HTR-8/SVneo (cell line): ENCODE results near the gene FAM78B.

Experiments
- DNase-seq: peaks from one replicate; pipeline ENCODE4 v3.0.0; 2011; ENCODE audit warnings: low spot score, mixed read lengths; ENCODE audit not compliant: insufficient read length
- FAIRE-seq: peaks from 2 replicates; lab custom pipeline; 2011; peaks lifted over from hg19 to GRCh38; lab: Jason Lieb, UNC

FAM78B gene

DNA sequence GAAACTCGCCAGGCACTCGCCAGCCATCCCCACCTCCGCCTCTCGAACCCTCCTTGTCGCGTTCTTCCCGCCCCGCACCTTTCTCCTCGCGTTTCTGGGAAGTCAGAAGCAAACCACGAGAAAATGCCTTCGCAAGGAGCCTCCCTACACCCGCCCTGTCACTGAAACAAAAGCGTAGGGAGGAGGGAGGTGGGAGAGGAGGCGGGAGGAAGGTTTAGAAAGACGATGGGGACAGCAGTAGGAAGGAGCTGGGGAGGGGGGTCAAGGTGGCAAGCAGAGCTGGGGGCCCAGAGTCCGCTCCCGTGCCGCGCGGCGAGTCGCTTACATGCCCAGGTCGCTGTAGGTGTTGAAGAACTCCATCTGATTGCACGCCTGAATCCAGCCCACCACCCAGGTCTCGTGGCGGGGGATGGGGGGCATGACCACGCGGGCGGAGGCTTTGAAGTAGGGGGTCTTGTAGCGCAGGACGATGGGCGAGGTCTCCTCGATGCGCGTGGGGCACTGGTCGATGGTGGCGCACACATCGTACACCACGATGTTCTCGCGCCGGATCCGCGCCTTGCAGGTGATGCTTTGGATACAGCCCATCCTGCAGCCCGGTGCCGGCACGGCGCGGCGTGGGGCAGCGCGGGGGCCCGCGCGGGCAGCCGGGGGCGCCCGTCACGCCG lies 1.0 kb downstream of the FAM78B start:
- DNase-seq: no peak
- no peak for FAIRE-seq

DNA sequence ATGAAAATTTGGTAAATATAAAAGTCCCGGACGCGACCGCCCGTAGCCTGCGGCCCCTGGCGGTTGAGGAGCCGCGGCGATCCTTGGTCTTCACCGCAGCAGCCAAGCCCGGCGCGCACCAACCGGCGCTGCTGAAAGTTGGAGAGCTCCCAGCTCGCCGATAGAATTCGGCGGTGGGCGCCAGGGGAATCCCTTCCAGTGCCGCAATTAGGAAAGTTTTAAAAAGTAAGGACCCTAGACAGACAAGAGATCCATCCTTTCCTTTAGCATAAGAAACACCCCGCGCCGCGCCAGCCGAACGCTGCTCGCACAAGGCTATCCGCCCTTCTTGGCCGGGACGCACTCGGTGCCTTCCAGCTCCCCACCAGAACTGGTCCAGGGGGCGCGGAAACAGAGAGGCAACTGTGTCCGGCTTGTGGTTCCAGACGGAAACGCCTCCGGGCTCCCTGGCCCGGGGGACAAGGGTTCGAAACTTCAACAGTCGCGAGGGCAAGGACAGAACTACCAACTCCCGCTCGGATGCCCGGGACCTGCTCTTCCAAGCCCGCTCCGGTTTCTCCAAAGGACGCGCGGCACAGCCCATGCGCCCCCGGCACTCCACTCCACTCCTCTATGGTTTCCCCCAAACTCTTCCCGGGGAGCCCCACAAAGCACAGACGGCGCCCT lies 1.7 kb downstream of the FAM78B start:
- no peak for FAIRE-seq
- DNase-seq: no peak

DNA sequence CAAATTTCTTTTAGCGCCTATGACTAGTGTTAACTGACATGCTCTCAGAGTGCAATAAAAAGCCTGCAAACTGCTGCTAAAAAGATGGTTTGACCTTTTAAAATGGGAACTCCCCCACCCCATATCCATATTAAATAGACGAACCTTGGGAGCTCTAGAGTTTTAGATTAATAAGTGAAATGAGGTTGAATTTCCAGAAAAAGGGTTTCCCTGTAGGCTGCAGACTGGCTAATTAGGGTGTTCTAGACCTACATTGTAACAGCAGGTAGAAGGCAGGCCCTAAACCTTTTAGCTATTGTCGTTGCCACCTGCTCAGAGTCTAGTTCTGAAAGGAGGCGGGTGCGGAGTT lies 2.2 kb downstream of the FAM78B start:
- FAIRE-seq: no peak
- no peak for DNase-seq

DNA sequence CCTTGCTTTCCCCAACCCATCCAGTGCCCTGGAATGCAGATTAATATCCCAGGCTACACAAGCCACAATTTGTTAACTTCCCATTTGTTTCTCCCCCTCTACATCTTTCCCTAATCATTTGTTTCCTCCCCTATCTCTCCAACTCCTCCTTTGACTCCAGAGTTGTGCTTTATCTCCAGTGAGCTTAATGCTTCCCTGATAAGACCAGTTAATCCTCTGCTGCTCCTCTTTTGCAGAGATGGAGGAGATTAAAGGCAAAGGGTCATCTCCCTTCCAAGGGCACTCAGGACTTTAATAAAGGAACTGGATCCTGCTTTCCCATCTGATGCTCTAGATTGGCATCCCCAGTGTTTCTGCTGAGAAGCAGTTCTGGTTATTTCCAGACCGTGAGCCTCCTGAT lies 7.1 kb downstream of the FAM78B start:
- FAIRE-seq: no peak
- no peak for DNase-seq

DNA sequence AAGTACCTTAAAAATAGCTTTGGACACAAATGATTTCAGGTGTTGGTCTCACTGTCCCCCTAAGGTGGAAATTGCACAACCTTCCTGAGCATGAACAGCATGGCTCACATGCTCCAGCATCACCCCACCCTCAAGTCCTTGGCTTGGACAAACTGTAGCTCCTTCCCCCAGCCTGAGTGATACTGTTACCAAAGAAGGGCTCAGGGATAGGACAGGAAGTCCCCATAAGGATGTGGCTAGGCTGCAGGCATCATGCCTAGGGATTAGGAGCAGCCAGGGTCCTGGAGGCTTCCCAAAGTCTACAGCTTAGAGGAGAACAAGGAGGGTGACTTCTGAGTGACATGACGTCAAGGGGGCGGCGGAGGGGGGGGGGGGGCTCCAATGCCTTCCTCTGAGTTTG lies 10.1 kb downstream of the FAM78B start:
- FAIRE-seq (no peak), DNase-seq (no peak)

DNA sequence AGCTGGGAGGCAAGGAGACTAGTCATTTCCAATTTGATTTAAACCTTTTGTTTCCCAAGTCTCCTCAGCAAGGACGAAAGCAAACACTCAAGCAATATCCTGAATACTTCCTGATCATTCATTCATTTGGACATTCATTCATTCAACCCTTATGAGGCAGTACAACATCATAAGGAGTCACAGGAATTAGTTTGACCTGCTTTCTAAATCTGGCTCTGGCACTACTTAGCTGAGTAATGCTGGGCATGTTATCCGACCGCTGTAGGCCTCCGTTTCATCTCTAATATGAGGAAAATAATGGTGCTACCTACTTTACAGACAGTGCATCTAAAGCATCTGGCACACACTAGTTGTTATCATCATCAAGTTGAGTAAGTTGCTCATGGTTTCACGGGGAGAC lies 11.7 kb downstream of the FAM78B start:
- no peak for FAIRE-seq
- DNase-seq: no peak

DNA sequence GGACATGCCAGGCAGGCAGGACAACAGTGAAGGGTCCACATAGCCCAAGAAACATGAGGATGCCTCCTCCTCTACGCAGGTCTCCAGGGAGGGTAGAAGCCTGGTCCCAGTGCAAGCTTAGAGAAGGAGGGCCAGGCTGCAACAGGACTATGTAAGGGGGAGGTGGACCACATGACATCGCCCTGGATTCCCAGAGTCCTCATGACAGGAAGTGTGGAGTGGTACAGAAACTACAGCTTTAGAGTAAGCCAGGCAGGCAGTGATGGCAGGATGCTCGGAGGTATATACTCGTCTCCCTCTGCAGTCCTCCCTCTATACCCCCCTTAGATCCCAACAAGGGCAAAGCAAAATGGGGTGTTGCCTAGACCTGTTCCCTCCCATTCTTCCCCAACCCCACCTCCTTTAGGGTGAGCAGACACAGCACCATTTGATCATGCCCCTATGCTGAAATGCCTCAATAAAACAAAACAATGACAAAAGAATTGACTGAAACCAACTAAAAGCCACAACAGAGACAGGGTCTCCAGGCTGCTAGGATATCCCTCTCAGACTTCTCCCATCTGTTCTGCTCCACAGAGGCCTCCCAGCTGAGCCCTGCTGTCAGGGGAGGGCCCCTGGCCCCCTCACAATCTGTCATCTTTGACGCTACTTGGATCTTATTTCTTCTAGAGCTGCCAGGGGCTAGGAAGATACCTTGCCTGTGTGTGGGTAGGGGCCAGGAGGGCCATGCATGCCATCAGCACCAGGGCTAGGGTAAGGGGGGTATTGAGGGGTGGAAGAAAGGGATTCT lies 13.1 kb downstream of the FAM78B start:
- FAIRE-seq: no peak
- DNase-seq: no peak

DNA sequence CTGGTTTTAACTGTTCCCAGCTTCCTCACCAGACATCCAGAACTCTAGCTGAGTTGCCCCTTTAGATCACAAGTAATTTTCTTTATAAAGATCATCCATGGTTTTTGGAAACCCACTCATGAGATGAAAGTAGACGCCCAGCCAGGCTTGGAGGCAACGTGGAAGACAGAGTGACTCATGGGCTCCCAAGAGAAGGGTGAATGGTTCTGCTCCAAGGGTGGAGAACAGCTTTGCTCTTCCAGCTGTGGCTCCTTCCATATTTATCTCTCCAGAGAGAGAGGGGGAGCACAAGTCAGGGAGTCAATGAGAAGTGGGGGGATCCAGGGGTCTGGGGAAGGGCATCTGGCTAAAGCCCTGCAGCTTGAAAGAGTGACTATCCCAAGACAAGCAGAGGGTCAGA lies 13.8 kb downstream of the FAM78B start:
- DNase-seq (no peak), FAIRE-seq (no peak)

DNA sequence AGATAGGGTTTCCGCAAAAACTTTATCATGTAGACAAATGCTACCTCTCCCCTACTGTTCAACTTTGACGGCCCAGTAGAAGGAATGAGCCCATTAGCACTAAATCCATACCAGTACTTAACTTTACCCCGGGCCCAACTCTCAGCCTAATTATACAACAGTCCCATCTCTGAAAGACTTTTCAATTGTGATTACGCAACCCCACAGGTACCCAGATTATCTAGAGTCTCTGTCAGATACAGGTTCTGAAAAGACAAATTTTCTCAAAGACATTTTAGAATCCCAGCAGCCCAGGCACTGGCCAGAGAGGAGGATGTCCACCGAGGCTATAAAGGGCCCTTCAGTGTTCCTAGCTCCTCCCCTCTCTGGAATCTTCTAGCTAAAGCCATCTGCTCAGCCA lies 15.0 kb downstream of the FAM78B start:
- no peak for FAIRE-seq
- DNase-seq: no peak

DNA sequence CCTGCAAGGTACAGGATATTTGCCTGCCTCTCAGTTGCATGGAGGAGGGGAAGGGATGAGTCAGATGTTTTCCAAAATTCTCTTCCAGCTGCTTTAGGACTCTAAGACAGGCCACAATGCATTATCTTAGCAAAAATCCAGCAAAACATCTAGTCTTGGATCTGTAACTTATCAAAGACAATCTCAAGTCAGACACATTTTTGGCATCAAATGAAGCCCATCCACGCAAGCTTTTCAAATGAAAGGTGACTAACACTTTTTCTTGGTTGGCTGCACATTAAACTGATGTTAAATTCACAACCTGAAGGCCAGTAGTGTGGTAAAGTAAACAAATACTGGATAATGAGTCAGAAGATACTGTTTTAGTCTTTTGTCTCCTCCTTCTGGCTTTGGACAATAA lies 21.3 kb downstream of the FAM78B start:
- FAIRE-seq: no peak

DNA sequence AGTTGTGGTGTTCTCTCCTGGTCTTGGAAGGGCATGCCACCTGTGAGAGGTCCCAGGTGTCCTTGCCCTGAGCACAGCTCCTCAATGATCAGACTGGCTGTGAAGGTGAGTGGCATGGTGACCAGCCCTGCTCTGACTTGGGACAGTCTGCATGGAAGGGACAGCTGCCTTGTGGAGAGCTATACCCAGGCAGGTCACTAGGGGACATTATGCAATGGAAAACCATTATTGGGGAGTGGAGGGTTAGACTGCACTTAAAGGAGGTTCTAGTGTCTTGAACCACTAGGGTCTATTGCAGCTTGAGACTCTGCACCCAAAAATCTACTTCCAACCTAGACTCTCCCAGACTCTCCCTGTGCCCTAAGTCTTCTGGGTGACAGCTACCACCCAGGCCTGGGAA lies 24.8 kb downstream of the FAM78B start:
- DNase-seq (no peak), FAIRE-seq (no peak)

More for the DNA sequence above, 21.3 kb downstream of the FAM78B start:
- no peak for DNase-seq

DNA sequence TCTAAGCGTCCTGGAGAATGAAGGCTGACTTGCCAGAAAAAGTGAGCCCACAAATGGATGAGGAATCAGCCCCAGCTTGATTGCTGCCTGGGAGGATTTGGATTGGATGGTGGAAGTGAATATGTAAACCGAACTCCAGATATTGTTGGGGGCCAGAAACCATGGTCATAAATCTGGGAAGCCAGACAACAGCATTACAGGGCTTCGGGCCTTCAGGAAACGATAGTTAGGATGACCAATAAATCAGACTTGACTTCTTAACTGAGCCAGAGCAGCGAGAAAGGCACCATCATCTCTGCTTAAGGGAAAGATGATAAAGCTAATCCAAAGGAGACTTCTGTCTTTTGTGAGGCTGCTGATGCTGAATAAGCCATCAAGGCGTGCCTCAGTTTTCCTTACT lies 26.6 kb downstream of the FAM78B start:
- no peak for DNase-seq
- no peak for FAIRE-seq

DNA sequence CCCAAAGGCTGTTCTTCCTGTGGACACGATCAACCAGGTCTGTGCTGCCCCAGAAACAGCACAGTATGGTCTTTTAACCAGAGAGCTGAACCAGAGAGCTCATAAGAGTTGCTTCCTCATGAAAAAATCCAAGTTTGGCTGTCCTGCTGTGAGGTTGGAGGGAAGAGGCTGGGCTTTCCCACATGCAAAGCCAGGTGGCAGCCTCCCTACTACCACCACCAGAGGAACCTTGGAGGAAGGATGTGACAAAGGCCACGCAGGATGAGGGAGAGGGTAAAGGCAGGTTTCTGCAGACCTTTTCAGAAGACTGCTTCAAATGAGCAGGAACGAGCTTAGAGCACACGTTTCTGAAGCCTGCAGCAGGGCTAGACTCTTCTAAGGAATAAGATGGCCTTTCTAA lies 27.1 kb downstream of the FAM78B start:
- no peak for DNase-seq
- no peak for FAIRE-seq

DNA sequence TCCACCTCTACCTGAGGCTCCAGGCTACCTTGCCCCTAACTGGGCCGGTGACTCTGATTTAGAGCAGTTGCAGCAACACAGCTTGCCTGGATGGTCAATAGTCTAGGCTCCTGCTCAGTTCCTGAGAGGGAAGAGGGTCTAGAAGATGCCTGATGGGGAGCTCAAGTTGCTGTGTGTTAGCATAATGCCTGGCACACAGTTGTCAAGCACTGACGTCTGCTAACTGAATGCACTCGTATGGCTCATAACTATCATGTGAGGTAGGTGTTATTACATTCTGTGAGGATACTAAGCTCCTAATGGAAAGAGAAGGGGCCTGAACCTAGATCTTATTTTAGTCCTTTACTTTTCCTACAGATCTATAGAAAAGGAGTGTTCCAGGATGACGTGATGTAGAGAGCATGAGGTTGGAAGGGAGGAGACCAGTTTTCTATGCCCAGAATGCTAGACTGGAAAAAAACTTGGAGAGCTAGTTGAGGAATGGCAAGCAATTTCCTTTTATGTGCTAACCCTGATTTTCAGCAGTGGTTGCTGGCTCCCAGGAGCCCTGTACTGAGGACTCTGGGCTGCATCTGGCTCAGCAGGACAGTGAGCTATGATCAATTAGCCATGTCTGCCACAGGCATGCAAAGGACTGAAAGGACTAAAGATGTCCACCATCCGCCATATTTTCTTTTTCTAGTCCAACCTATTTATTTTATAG lies 30.0 kb downstream of the FAM78B start:
- no peak for DNase-seq
- no peak for FAIRE-seq

DNA sequence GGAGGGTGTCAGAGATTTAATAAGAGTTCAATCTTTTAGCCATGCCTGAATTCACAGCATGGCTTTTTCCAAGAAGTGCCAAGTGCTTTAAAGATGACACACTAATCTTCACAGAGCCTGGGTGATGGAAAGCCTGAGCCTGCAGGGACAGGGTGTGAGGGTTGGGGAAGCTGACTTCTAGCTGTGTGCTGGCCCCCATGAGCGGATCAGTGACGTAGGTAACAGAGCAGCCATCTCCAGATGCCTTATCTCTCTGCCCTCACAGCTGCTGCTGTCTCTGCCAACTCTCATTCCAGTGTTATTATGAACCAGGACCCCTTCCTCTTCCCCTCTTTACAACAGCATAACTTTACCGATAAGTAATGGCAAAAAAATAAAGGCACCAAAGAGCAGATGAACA lies 30.6 kb downstream of the FAM78B start:
- FAIRE-seq: no peak
- no peak for DNase-seq

DNA sequence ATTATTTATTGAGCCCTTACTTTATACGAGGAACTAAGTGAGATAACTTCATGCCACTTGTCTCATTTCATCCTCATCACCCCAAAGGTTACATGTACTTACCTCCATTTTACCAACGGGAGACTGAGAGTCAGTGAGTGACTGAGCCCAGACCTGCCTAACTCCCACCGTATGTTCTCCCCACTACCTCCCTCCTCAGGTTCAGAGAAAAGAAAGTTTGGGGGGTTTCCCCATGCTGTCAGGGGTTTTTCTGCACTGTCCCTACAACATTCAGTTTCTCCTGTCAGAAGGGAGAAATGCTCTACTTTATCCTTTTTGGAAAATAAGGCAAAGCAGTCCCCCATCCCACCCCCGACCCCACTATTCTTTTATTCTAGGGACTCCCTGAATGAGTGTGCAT lies 32.9 kb downstream of the FAM78B start:
- DNase-seq (no peak), FAIRE-seq (no peak)

DNA sequence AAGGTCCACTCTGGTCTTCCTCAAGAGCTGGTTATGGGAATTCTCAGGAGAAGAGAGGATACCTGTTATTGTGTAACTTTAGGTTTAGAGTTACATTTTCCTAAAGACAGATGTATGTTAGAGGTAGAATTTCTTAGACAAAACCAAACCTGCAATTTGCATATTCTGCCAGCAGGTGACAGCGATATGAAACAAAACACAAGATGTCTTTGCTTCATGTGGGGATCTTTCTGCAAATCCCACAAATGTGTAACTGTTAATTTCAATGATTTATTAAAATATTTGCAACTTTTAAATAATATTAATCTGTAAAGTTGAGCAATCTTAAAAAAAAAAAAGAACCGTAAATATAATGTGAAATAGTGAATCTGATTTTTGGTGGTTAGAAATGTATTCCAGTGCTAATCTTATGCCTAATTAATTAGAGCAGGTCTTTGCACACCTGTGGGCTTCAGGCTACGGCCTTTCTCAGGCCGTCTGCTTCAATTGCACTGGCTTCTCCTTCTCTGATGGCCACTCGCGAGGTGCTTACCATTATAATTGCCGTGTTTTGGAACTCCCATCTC lies 33.4 kb downstream of the FAM78B start:
- no peak for FAIRE-seq
- DNase-seq: no peak

DNA sequence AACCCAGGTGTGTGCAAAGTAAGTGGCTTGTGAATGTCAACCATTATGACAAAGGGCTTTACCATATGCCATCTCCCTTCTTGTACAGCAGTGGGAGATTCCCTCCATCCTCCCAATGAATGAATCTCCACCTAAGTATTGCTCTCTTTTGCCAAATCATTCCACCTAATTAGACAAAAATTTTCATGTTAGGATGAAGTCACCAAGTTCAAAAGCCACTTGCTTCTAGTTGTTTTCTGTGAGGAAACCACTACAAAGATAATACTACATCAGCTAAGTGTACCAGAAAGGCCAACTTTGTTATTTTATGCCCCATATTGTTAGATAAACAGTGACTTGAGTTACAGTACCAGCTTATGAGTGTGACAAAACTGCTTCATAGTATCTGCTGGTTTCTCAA lies 34.3 kb downstream of the FAM78B start:
- FAIRE-seq: no peak
- DNase-seq: no peak

DNA sequence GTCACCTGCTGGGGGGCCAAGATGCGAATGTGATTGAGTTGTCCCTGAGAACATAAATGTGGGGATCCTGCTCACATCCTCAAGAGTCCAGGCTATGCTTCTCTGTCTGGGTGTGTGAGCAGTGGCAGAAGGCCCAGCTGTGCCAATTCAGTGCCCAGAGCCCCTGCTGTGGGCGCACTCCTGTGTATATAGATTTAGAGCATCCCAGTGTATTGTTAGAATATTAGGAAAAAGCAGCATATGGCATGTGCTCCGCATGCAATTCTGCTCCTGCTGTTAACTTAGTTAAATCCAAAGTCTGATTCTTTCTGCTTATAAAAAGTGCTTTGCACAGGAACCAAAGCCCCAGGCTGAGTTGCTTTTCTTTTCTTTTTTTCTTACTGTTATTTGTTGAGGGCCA lies 37.8 kb downstream of the FAM78B start:
- DNase-seq: no peak
- FAIRE-seq: no peak

DNA sequence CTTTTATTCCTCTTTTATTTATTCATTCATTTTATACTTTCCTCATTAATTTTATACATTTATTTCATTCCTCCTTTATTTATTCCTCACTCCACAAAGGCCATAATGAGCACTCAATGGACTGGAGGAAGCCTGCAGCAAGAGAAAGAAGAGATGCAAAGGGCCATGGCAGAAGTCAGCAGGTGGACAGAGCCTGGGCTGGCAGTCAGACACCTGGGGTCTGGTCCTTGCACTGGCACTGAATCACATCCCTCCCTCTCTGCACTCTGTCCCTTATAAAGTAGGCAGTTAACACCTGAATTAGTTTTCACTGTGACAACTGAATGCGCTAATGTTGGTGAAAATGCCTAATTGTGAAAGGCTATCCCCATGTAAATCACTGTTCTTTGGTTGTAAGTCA lies 38.6 kb downstream of the FAM78B start:
- DNase-seq (no peak), FAIRE-seq (no peak)

DNA sequence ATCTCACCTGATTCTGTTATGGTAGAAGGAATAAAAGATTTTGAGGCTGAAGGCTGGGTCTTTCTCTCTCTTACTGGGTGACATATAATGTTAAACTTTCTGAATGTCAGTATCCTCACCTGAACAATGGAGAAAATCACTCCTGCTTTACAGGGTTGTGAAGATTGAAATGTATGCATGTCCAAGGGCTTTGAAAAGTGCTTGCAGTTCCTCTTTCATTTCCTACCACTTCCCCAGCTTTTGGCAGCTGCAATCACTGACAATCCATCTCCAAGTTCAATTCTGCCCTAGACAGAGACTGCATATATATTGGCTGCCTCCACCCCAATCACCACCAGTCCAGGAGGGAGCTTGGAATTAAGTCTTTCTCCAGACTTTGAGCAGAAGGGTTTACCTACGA lies 39.8 kb downstream of the FAM78B start:
- DNase-seq: no peak
- FAIRE-seq: no peak
